ENCODE data around the gene MBNL1. TPM values are rescaled to one million over a fixed set of nuclear protein-coding genes. Genes with fewer than 3 reads are reported as not detected.

MBNL1 gene
- total and polyA plus RNA-seq, 2 of the 13 experiments (the other 11 are each of a cell fraction or from before 2014, with no cell fraction given) = 27.1 to 55.4 TPM

DNA sequence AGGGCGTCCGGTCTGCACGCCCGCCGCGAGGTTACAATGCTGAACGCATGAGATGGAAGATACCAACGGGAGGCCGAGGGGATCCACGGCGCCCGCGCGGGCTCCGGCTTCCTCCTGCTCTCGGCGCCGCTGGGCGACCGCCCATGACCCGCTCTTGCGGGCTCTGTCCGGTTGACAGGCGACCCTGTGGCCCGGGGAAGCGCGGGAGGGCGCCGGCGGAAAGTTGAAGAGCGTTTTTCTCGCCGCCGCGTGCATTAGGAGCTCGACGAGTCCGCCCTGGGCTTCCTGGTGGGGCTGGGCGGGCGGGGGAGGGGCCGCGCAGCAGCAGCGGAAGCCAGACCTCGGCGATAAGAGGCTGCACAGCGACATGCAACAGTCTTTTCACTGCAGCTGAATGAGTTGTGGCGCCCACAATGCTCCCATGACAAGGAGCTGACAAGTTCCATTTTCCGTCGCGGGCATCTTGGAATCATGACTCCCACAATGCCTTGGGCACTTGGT is at the start of gene MBNL1 (continued):
- TF ChIP-seq, protein P1, sequence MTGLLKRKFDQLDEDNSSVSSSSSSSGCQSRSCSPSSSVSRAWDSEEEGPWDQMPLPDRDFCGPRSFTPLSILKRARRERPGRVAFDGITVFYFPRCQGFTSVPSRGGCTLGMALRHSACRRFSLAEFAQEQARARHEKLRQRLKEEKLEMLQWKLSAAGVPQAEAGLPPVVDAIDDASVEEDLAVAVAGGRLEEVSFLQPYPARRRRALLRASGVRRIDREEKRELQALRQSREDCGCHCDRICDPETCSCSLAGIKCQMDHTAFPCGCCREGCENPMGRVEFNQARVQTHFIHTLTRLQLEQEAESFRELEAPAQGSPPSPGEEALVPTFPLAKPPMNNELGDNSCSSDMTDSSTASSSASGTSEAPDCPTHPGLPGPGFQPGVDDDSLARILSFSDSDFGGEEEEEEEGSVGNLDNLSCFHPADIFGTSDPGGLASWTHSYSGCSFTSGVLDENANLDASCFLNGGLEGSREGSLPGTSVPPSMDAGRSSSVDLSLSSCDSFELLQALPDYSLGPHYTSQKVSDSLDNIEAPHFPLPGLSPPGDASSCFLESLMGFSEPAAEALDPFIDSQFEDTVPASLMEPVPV (CRISPR knock-in tag; IDR thresholded peaks at IDR 0.05) = no peak; the same call in 1 of the 2 replicates
- TF ChIP-seq, protein P2, sequence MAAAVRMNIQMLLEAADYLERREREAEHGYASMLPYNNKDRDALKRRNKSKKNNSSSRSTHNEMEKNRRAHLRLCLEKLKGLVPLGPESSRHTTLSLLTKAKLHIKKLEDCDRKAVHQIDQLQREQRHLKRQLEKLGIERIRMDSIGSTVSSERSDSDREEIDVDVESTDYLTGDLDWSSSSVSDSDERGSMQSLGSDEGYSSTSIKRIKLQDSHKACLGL (CRISPR knock-in tag; IDR thresholded peaks at IDR 0.05) = peak; percentile 86
- TF ChIP-seq ZNF431 (CRISPR knock-in tag; IDR thresholded peaks at IDR 0.05; ENCODE audit: borderline replicate concordance, low read depth) (no peak), SOX5 (CRISPR knock-in tag; IDR thresholded peaks at IDR 0.05; ENCODE audit: borderline replicate concordance) (no peak), ZNF563 (CRISPR knock-in tag; IDR thresholded peaks at IDR 0.05) (peak; percentile 61; the same call in 1 of the 2 replicates), POLR2G (IDR thresholded peaks at IDR 0.05; ENCODE audit: low read depth, low read length) (peak; percentile 86), MTF2 (CRISPR knock-in tag; IDR thresholded peaks at IDR 0.05; ENCODE audit: borderline replicate concordance) (no peak), ONECUT2 (CRISPR knock-in tag; IDR thresholded peaks at IDR 0.05) (no peak; the same call in 1 of the 2 replicates), ZNF282 (IDR thresholded peaks at IDR 0.05; ENCODE audit: partially characterized antibody) (no peak), RAD21 (CRISPR knock-in tag; IDR thresholded peaks at IDR 0.05) (0 out of 2 replicates have a peak, but pooled peaks have one; percentile 10), ZSCAN21 (CRISPR knock-in tag; IDR thresholded peaks at IDR 0.05; ENCODE audit: borderline replicate concordance) (no peak), U2AF1 (optimal IDR thresholded peaks at IDR 0.05; ENCODE audit: low read depth, low read length) (peak; percentile 53), ZNF292 (CRISPR knock-in tag; IDR thresholded peaks at IDR 0.05; ENCODE audit: borderline replicate concordance, low read depth) (no peak), ZNF746 (CRISPR knock-in tag; IDR thresholded peaks at IDR 0.05) (peak; percentile 53; the same call in 1 of the 2 replicates), BORCS8-MEF2B (CRISPR knock-in tag; IDR thresholded peaks at IDR 0.05) (peak; percentile 66; the same call in 1 of the 2 replicates), NFE2 (CRISPR knock-in tag; IDR thresholded peaks at IDR 0.05) (no peak)
- TF ChIP-seq, protein P3, sequence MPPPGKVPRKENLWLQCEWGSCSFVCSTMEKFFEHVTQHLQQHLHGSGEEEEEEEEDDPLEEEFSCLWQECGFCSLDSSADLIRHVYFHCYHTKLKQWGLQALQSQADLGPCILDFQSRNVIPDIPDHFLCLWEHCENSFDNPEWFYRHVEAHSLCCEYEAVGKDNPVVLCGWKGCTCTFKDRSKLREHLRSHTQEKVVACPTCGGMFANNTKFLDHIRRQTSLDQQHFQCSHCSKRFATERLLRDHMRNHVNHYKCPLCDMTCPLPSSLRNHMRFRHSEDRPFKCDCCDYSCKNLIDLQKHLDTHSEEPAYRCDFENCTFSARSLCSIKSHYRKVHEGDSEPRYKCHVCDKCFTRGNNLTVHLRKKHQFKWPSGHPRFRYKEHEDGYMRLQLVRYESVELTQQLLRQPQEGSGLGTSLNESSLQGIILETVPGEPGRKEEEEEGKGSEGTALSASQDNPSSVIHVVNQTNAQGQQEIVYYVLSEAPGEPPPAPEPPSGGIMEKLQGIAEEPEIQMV (CRISPR knock-in tag; IDR thresholded peaks at IDR 0.05; ENCODE audit: low read depth) = no peak
- TF ChIP-seq, protein P4, sequence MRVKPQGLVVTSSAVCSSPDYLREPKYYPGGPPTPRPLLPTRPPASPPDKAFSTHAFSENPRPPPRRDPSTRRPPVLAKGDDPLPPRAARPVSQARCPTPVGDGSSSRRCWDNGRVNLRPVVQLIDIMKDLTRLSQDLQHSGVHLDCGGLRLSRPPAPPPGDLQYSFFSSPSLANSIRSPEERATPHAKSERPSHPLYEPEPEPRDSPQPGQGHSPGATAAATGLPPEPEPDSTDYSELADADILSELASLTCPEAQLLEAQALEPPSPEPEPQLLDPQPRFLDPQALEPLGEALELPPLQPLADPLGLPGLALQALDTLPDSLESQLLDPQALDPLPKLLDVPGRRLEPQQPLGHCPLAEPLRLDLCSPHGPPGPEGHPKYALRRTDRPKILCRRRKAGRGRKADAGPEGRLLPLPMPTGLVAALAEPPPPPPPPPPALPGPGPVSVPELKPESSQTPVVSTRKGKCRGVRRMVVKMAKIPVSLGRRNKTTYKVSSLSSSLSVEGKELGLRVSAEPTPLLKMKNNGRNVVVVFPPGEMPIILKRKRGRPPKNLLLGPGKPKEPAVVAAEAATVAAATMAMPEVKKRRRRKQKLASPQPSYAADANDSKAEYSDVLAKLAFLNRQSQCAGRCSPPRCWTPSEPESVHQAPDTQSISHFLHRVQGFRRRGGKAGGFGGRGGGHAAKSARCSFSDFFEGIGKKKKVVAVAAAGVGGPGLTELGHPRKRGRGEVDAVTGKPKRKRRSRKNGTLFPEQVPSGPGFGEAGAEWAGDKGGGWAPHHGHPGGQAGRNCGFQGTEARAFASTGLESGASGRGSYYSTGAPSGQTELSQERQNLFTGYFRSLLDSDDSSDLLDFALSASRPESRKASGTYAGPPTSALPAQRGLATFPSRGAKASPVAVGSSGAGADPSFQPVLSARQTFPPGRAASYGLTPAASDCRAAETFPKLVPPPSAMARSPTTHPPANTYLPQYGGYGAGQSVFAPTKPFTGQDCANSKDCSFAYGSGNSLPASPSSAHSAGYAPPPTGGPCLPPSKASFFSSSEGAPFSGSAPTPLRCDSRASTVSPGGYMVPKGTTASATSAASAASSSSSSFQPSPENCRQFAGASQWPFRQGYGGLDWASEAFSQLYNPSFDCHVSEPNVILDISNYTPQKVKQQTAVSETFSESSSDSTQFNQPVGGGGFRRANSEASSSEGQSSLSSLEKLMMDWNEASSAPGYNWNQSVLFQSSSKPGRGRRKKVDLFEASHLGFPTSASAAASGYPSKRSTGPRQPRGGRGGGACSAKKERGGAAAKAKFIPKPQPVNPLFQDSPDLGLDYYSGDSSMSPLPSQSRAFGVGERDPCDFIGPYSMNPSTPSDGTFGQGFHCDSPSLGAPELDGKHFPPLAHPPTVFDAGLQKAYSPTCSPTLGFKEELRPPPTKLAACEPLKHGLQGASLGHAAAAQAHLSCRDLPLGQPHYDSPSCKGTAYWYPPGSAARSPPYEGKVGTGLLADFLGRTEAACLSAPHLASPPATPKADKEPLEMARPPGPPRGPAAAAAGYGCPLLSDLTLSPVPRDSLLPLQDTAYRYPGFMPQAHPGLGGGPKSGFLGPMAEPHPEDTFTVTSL (CRISPR knock-in tag; IDR thresholded peaks at IDR 0.05; ENCODE audit: borderline replicate concordance) = 0 out of 2 replicates have a peak, but pooled peaks have one; percentile 7
- TF ChIP-seq, protein P5, sequence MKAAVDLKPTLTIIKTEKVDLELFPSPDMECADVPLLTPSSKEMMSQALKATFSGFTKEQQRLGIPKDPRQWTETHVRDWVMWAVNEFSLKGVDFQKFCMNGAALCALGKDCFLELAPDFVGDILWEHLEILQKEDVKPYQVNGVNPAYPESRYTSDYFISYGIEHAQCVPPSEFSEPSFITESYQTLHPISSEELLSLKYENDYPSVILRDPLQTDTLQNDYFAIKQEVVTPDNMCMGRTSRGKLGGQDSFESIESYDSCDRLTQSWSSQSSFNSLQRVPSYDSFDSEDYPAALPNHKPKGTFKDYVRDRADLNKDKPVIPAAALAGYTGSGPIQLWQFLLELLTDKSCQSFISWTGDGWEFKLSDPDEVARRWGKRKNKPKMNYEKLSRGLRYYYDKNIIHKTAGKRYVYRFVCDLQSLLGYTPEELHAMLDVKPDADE (CRISPR knock-in tag; IDR thresholded peaks at IDR 0.05) = peak; percentile 93
